Mesothelial cell of epicardium (in vitro differentiated cells): ENCODE results near the gene SEMA7A. TPM values are rescaled to one million over a fixed set of nuclear protein-coding genes. Genes with fewer than 3 reads are reported as not detected.

Experiments
- DNase-seq, 2 experiments: peaks; one replicate each; pipeline ENCODE4 v3.0.0; 2021; ENCODE audit warnings: low spot score in 2 of 2; ENCODE audit not compliant: unreplicated experiment in 2 of 2
- H3K27ac Mint-ChIP-seq: 2 replicates; pipeline ENCODE4 v1.8.0; 2021; ENCODE audit warnings: mixed read lengths
- H3K27me3 Mint-ChIP-seq: 2 replicates; pipeline ENCODE4 v1.8.0; 2021; ENCODE audit warnings: low read depth, mixed read lengths
- H3K36me3 Mint-ChIP-seq: 2 replicates; pipeline ENCODE4 v1.8.0; 2021; ENCODE audit warnings: mixed read lengths
- H3K4me1 Mint-ChIP-seq: 2 replicates; pipeline ENCODE4 v1.8.0; 2021; ENCODE audit warnings: mixed read lengths
- H3K4me3 Mint-ChIP-seq: 2 replicates; pipeline ENCODE4 v1.8.0; 2021; ENCODE audit warnings: mild to moderate bottlenecking, moderate library complexity, mixed read lengths
- H3K9me3 Mint-ChIP-seq: 2 replicates; pipeline ENCODE4 v1.8.0; 2021; ENCODE audit warnings: mixed read lengths
- CTCF ChIP-seq: fragments of 200-600 bp; sonication (generic); IDR thresholded peaks from one replicate; pipeline ENCODE4 v1.5.0; 2021; ENCODE audit warnings: antibody characterized with exemption; ENCODE audit not compliant: unreplicated experiment
- total RNA-seq: library from RNA; stranded (reverse); gene quantifications from 3 replicates; pipeline ENCODE4 v1.2.1, GENCODE V29; 2021

SEMA7A gene
- total RNA-seq, 1 donor from 2014 or later: 5.0 TPM

DNA sequence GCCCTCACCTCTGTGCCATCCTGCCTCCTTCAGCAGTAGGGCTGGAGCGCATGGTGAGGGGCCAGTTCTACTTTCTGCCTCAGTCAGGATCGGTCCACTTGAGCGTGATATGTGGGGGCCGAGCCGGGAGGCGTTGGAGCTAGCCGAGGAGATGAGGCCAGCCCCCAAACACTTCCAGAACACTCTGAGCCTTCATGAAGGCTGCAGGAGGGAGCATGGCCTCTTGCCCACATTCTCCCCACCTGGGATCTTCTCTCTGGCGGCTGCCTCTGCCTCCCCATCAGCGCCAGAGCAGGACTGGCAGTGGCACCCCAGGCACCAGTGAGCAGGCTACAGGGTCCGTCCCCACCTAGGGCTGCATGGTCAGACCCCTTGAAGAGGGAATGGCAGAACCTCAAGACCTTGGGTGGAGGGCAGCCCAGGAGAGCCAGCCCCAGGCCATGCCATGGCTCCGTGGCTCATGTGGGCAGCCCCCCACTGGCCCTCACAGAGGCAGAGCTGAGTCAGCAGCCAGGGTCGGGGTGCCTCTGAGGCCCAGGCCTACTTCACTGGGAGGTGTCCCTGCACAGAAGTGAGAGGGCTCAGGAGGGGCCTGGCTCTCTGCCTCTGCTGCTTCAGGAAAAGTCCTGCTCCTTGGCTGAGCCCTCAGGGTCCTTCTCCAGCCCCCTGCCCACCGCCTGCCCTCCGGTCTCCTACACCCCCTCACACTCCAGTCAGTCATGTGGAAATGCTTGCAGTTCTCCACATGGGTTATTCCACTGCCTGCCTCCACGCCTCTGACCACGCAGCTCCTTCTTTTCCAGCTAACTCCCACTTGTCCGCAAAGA is 38.2 kb downstream of the SEMA7A start:
- no peak for TF ChIP-seq CTCF
- H3K4me3 Mint-ChIP-seq: no peak overlapping the region
- peaks cover 27% of the 10 kb centered on the region for H3K4me1 Mint-ChIP-seq
- DNase-seq: no peak
- H3K36me3 Mint-ChIP-seq: no peaks in the 10 kb centered on the region
- H3K9me3 Mint-ChIP-seq: no peaks in the 10 kb centered on the region
- no peak overlapping the region for H3K27ac Mint-ChIP-seq
- H3K27me3 Mint-ChIP-seq: no peaks in the 10 kb centered on the region

- no peak for DNase-seq
- Mint-ChIP-seq H3K4me1 (peaks cover 32% of the 10 kb centered on the region), H3K9me3 (no peaks in the 10 kb centered on the region), H3K27ac (no peak overlapping the region), H3K36me3 (no peaks in the 10 kb centered on the region), H3K27me3 (no peaks in the 10 kb centered on the region), H3K4me3 (no peak overlapping the region)
- TF ChIP-seq CTCF: no peak
Measured at GRCh38 chr15:74394090-74394846, 39.5 kb downstream of the SEMA7A start.

GRCh38 chr15:74393423-74393822 is 40.3 kb downstream of the SEMA7A start:
- no peak for DNase-seq
- H3K4me3 Mint-ChIP-seq: no peak overlapping the region
- TF ChIP-seq CTCF: no peak
- H3K27ac Mint-ChIP-seq: no peak overlapping the region
- H3K27me3 Mint-ChIP-seq: no peaks in the 10 kb centered on the region
- H3K9me3 Mint-ChIP-seq: no peaks in the 10 kb centered on the region
- peaks cover 40% of the 10 kb centered on the region for H3K4me1 Mint-ChIP-seq
- H3K36me3 Mint-ChIP-seq: no peaks in the 10 kb centered on the region

- H3K4me3 Mint-ChIP-seq: no peak overlapping the region
- H3K27me3 Mint-ChIP-seq: no peaks in the 10 kb centered on the region
- no peak for TF ChIP-seq CTCF
- peak overlapping the region; percentile 3 for H3K27ac Mint-ChIP-seq
- no peaks in the 10 kb centered on the region for H3K9me3 Mint-ChIP-seq
- no peak for DNase-seq
- peaks cover 43% of the 10 kb centered on the region for H3K4me1 Mint-ChIP-seq
- H3K36me3 Mint-ChIP-seq: no peaks in the 10 kb centered on the region
Measured at GRCh38 chr15:74392902-74393301, 40.9 kb downstream of the SEMA7A start.

- no peak for DNase-seq
- Mint-ChIP-seq H3K4me3 (no peak overlapping the region), H3K9me3 (no peaks in the 10 kb centered on the region), H3K36me3 (no peaks in the 10 kb centered on the region), H3K27me3 (no peaks in the 10 kb centered on the region), H3K4me1 (peaks cover 47% of the 10 kb centered on the region), H3K27ac (peak overlapping the region; percentile 59)
- TF ChIP-seq CTCF: no peak
Measured at GRCh38 chr15:74392451-74392830, 41.3 kb downstream of the SEMA7A start.
